Spleen (tissue), 7 donors: ENCODE data around the gene FAM171A1.

Experiments
- CTCF ChIP-seq, 11 experiments: fragments of 200-600 bp in 7 of 11; fragments of 450-650 bp in 4 of 11; sonication (generic) in 4 of 11; IDR thresholded peaks in 8 of 11; conservative IDR thresholded peaks in 3 of 11; 1 replicate in 7 of 11; 2 replicates in 4 of 11; pipeline versions ENCODE4 v1.4.0 to v1.8.0; 2016 to 2021; ENCODE audit warnings: antibody characterized with exemption in 11 of 11, inconsistent platforms in 4 of 11, mild to moderate bottlenecking in 1 of 11
- POLR2A ChIP-seq, 3 donors: fragments of 450-650 bp; IDR thresholded peaks; one replicate each; pipeline ENCODE4 v1.5.1; 2017; ENCODE audit warnings: antibody characterized with exemption in 3 of 3, mild to moderate bottlenecking in 1 of 3
- donor health status: DM: no; HTN: no; CAD: no; lungs with moderate emphysema.
- donor health status: DM: no; HTN: no; CAD: no.
- donor health status: DM: no; HTN: no; CAD: no.

- TF ChIP-seq CTCF (IDR thresholded peaks at IDR 0.05 in 8 of 11, conservative IDR thresholded peaks at IDR 0.05 in 3 of 11) (no peak), POLR2A (IDR thresholded peaks at IDR 0.05) (no peak)
Measured at GRCh38 chr10:15373199-15373598, 2.1 kb upstream of the FAM171A1 start.
